CD4-positive, alpha-beta memory T cell (primary cell): ENCODE results near the gene MB. TPM values are rescaled to one million over a fixed set of nuclear protein-coding genes. Genes with fewer than 3 reads are reported as not detected.

Experiments
- CTCF ChIA-PET: fragments of 350-600 bp; sonication (Branson Sonifier 250); formaldehyde crosslinking; loops from one replicate; lab custom pipeline; 2021; ENCODE audit warnings: inconsistent platforms; ENCODE audit not compliant: partially characterized antibody; lab: Charles Lee
- POLR2A ChIA-PET: fragments of 350-600 bp; sonication (Branson Sonifier 250); formaldehyde crosslinking; loops from one replicate; lab custom pipeline; 2021; ENCODE audit not compliant: partially characterized antibody; lab: Charles Lee
- DNase-seq, 5 donors: peaks; one replicate each; pipeline versions ENCODE4 v3.0.0 to v3.0.0-alpha.2; 2020 to 2022; ENCODE audit warnings: mixed read lengths in 1 of 5
- H3K27ac ChIP-seq: one replicate; pipeline ENCODE4 v1.7.0; 2013; ENCODE audit warnings: low read depth, low read length
- H3K27me3 ChIP-seq: 2 replicates; pipeline ENCODE4 v1.7.0; 2013; ENCODE audit warnings: mild to moderate bottlenecking, low read length, moderate library complexity; ENCODE audit not compliant: insufficient read depth
- H3K36me3 ChIP-seq: 2 replicates; pipeline ENCODE4 v1.7.0; 2013; ENCODE audit warnings: mild to moderate bottlenecking, low read length, moderate library complexity; ENCODE audit not compliant: insufficient read depth
- H3K4me1 ChIP-seq: 2 replicates; pipeline ENCODE4 v1.7.0; 2013; ENCODE audit warnings: mild to moderate bottlenecking, low read length, moderate library complexity; ENCODE audit not compliant: insufficient read depth
- H3K4me3 ChIP-seq, 2 donors: one replicate each; pipeline ENCODE4 v1.7.0; 2013; ENCODE audit warnings: low read length in 2 of 2, mild to moderate bottlenecking in 1 of 2
- H3K9me3 ChIP-seq, 2 donors: one replicate each; pipeline ENCODE4 v1.7.0; 2013; ENCODE audit warnings: low read length in 2 of 2, control low read depth in 1 of 2; ENCODE audit not compliant: control insufficient read depth in 1 of 2
- H3K27ac Mint-ChIP-seq, 7 donors: one replicate each; pipeline ENCODE4 v1.8.0; 2020 to 2021; ENCODE audit warnings: mixed read lengths in 7 of 7, mild to moderate bottlenecking in 6 of 7, inconsistent platforms in 3 of 7, moderate library complexity in 3 of 7
- H3K27me3 Mint-ChIP-seq, 2 donors: one replicate each; pipeline ENCODE4 v1.8.0; 2020 to 2021; ENCODE audit warnings: mixed read lengths in 2 of 2
- H3K36me3 Mint-ChIP-seq, 2 donors: one replicate each; pipeline ENCODE4 v1.8.0; 2020 to 2021; ENCODE audit warnings: mixed read lengths in 2 of 2, inconsistent platforms in 1 of 2, mild to moderate bottlenecking in 1 of 2
- H3K4me1 Mint-ChIP-seq, 4 donors: one replicate each; pipeline ENCODE4 v1.8.0; 2020 to 2021; ENCODE audit warnings: mixed read lengths in 4 of 4, mild to moderate bottlenecking in 1 of 4
- H3K4me3 Mint-ChIP-seq, 8 donors: one replicate each; pipeline ENCODE4 v1.8.0; 2020 to 2021; ENCODE audit warnings: mixed read lengths in 8 of 8, mild to moderate bottlenecking in 7 of 8, moderate library complexity in 6 of 8, inconsistent platforms in 3 of 8
- H3K9me3 Mint-ChIP-seq, 8 donors: one replicate each; pipeline ENCODE4 v1.8.0; 2020 to 2021; ENCODE audit warnings: mixed read lengths in 8 of 8, mild to moderate bottlenecking in 5 of 8, inconsistent platforms in 3 of 8, moderate library complexity in 1 of 8
- intact Hi-C: fragments of 100-400 bp; cut with micrococcal nuclease; formaldehyde crosslinking; loops from one replicate; pipeline ENCODE4 v1.15.1; 2023
- polyA plus RNA-seq, 2 donors: library from polyadenylated mRNA; unstranded; fragments of 300-500 nt; fragmentation: Illumina TruSeq; gene quantifications; one replicate each; pipeline ENCODE4 v1.2.3, GENCODE V29; 2021
- total RNA-seq, 2 experiments: library from RNA; stranded (reverse); gene quantifications; one replicate each; pipeline ENCODE4 v1.2.3, GENCODE V29; 2021

Gene MB
- total and polyA plus RNA-seq, 4 experiments from 2014 or later: not detected

GRCh38 chr22:35649026-35649553, 32.0 kb upstream of the MB start:
- Mint-ChIP-seq H3K27ac (peak overlapping the region; percentile 99 to 100 (median 99)), H3K4me3 (peak overlapping the region; percentile 100), H3K4me1 (peaks cover 21 to 70% (median 42%) of the 10 kb centered on the region in 4 donors), H3K9me3 (peaks cover 0 to 5% (median 0%) of the 10 kb centered on the region in 8 donors), H3K27me3 (no peaks in the 10 kb centered on the region), H3K36me3 (peaks cover 30 to 37% of the 10 kb centered on the region in 2 donors)
- Histone ChIP-seq H3K4me1 (peaks cover 41% of the 10 kb centered on the region), H3K27me3 (no peaks in the 10 kb centered on the region), H3K9me3 (no peaks in the 10 kb centered on the region), H3K4me3 (peak overlapping the region; percentile 90), H3K36me3 (peaks cover 6% of the 10 kb centered on the region), H3K27ac (peak overlapping the region; percentile 96)
- intact Hi-C loops: loop anchor here (5.0 kb wide), 1 partner anchor 53 kb away; no protein-coding TSS in a partner anchor
- DNase-seq: no peak
- ChIA-PET CTCF (interaction anchor here (1.3 to 1.9 kb wide), 4 partner anchors 9 to 22 kb away, joined by 6 to 13 read pairs (median 10); no protein-coding TSS in a partner anchor), POLR2A (interaction anchor here (0.6 to 6.6 kb wide), 10 partner anchors 11 to 833 kb away, joined by 3 to 214 read pairs (median 6); partner anchors contain the start of genes APOL3 and TXN2)

- H3K9me3 Mint-ChIP-seq: peaks cover 0 to 5% (median 0%) of the 10 kb centered on the region in 8 donors
- peak within 1 kb of the TSS; percentile 99 to 100 (median 99) for H3K27ac Mint-ChIP-seq
- ChIA-PET POLR2A (interaction anchor here (0.7 to 6.6 kb wide), 15 partner anchors 9 to 833 kb away, joined by 3 to 214 read pairs (median 5); partner anchors contain the start of genes APOL3, TOM1 and TXN2), CTCF (interaction anchor here (0.7 to 1.9 kb wide), 8 partner anchors 9 to 68 kb away, joined by 3 to 13 read pairs (median 7); no protein-coding TSS in a partner anchor)
- intact Hi-C loops: loop anchor here (1.0 to 5.0 kb wide), 2 partner anchors 12 to 54 kb away; no protein-coding TSS in a partner anchor
- H3K4me1 Mint-ChIP-seq: peaks cover 14 to 65% (median 35%) of the 10 kb centered on the region in 4 donors
- Histone ChIP-seq H3K27ac (peak within 1 kb of the TSS; percentile 96), H3K4me1 (peaks cover 33% of the 10 kb centered on the region), H3K9me3 (no peaks in the 10 kb centered on the region), H3K36me3 (no peaks in the 10 kb centered on the region), H3K4me3 (peak within 1 kb of the TSS; percentile 90), H3K27me3 (no peaks in the 10 kb centered on the region)
- H3K4me3 Mint-ChIP-seq: peak within 1 kb of the TSS; percentile 100
- peak; percentile 78 to 83 (median 80) for DNase-seq
- H3K27me3 Mint-ChIP-seq: no peaks in the 10 kb centered on the region
- H3K36me3 Mint-ChIP-seq: peaks cover 22 to 30% of the 10 kb centered on the region in 2 donors
Observed at GRCh38 chr22:35648066-35649025, 31.2 kb upstream of the MB start, which contains the start of gene APOL6. TSS of gene APOL6 (plus strand) at chr22:35648446. CDS start at chr22:35656426, 7,980 bp downstream.

GRCh38 chr22:35645646-35646045, 28.5 kb upstream of the MB start:
- H3K4me3 Mint-ChIP-seq: no peak overlapping the region
- Histone ChIP-seq H3K27me3 (no peaks in the 10 kb centered on the region), H3K4me1 (peaks cover 25% of the 10 kb centered on the region), H3K9me3 (no peaks in the 10 kb centered on the region), H3K4me3 (no peak overlapping the region), H3K27ac (no peak overlapping the region), H3K36me3 (no peaks in the 10 kb centered on the region)
- no peak for DNase-seq
- CTCF ChIA-PET: no interaction called here
- POLR2A ChIA-PET: interaction anchor here (6.6 kb wide), 1 partner anchor 15 kb away, joined by 214 read pairs; no protein-coding TSS in a partner anchor
- H3K4me1 Mint-ChIP-seq: peaks cover 9 to 45% (median 22%) of the 10 kb centered on the region in 4 donors
- intact Hi-C loops: loop anchor here (5.0 kb wide), 1 partner anchor 57 kb away; no protein-coding TSS in a partner anchor
- H3K27me3 Mint-ChIP-seq: no peaks in the 10 kb centered on the region
- peaks cover 13 to 21% of the 10 kb centered on the region in 2 donors for H3K36me3 Mint-ChIP-seq
- H3K9me3 Mint-ChIP-seq: no peaks in the 10 kb centered on the region
- peak overlapping the region in 2 of 7 donors; percentile 17 to 48 for H3K27ac Mint-ChIP-seq

GRCh38 chr22:35643991-35644390, 26.9 kb upstream of the MB start:
- peaks cover 0 to 3% (median 0%) of the 10 kb centered on the region in 8 donors for H3K9me3 Mint-ChIP-seq
- H3K27ac Mint-ChIP-seq: peak overlapping the region in 2 of 7 donors; percentile 35 to 50
- DNase-seq: no peak
- peaks cover 5 to 29% (median 10%) of the 10 kb centered on the region in 4 donors for H3K4me1 Mint-ChIP-seq
- no peaks in the 10 kb centered on the region for H3K27me3 Mint-ChIP-seq
- peaks cover 3 to 9% of the 10 kb centered on the region in 2 donors for H3K36me3 Mint-ChIP-seq
- ChIA-PET POLR2A (interaction anchor here (0.6 kb wide), 1 partner anchor 732 kb away, joined by 3 read pairs; no protein-coding TSS in a partner anchor), CTCF (no interaction called here)
- Histone ChIP-seq H3K4me1 (peaks cover 13% of the 10 kb centered on the region), H3K36me3 (no peaks in the 10 kb centered on the region), H3K27me3 (no peaks in the 10 kb centered on the region), H3K9me3 (no peaks in the 10 kb centered on the region), H3K27ac (no peak overlapping the region), H3K4me3 (no peak overlapping the region)
- H3K4me3 Mint-ChIP-seq: no peak overlapping the region
- intact Hi-C loops: no loop called here

GRCh38 chr22:35642305-35642741, 25.2 kb upstream of the MB start:
- Histone ChIP-seq H3K4me1 (peaks cover 9% of the 10 kb centered on the region), H3K36me3 (no peaks in the 10 kb centered on the region), H3K9me3 (no peaks in the 10 kb centered on the region), H3K27ac (no peak overlapping the region), H3K27me3 (no peaks in the 10 kb centered on the region), H3K4me3 (no peak overlapping the region)
- no peak overlapping the region for H3K27ac Mint-ChIP-seq
- no peaks in the 10 kb centered on the region for H3K36me3 Mint-ChIP-seq
- no peak overlapping the region for H3K4me3 Mint-ChIP-seq
- ChIA-PET POLR2A (no interaction called here), CTCF (no interaction called here)
- no peak for DNase-seq
- no peaks in the 10 kb centered on the region for H3K27me3 Mint-ChIP-seq
- H3K9me3 Mint-ChIP-seq: peaks cover 0 to 3% (median 0%) of the 10 kb centered on the region in 8 donors
- H3K4me1 Mint-ChIP-seq: peaks cover 4 to 13% (median 7%) of the 10 kb centered on the region in 4 donors
- intact Hi-C loops: no loop called here

- CTCF ChIA-PET: no interaction called here
- Mint-ChIP-seq H3K4me3 (no peak overlapping the region), H3K27ac (no peak overlapping the region), H3K27me3 (no peaks in the 10 kb centered on the region), H3K9me3 (peaks cover 0 to 3% (median 0%) of the 10 kb centered on the region in 8 donors), H3K4me1 (peaks cover 0 to 6% (median 2%) of the 10 kb centered on the region in 4 donors), H3K36me3 (no peaks in the 10 kb centered on the region)
- POLR2A ChIA-PET: no interaction called here
- H3K4me3 ChIP-seq: no peak overlapping the region
- DNase-seq: no peak
- H3K36me3 ChIP-seq: no peaks in the 10 kb centered on the region
- no peak overlapping the region for H3K27ac ChIP-seq
- intact Hi-C loops: no loop called here
- H3K27me3 ChIP-seq: no peaks in the 10 kb centered on the region
- no peaks in the 10 kb centered on the region for H3K9me3 ChIP-seq
- peaks cover 2% of the 10 kb centered on the region for H3K4me1 ChIP-seq
Observed at GRCh38 chr22:35641494-35642120, 24.5 kb upstream of the MB start.
